ENCODE data around the gene RCL1. TPM values are rescaled to one million over a fixed set of nuclear protein-coding genes. Genes with fewer than 3 reads are reported as not detected.

The RCL1 gene
- polyA plus RNA-seq, 2 of the 4 experiments (the other 2 are of a cell fraction), result 25.5 to 27.5 TPM

DNA sequence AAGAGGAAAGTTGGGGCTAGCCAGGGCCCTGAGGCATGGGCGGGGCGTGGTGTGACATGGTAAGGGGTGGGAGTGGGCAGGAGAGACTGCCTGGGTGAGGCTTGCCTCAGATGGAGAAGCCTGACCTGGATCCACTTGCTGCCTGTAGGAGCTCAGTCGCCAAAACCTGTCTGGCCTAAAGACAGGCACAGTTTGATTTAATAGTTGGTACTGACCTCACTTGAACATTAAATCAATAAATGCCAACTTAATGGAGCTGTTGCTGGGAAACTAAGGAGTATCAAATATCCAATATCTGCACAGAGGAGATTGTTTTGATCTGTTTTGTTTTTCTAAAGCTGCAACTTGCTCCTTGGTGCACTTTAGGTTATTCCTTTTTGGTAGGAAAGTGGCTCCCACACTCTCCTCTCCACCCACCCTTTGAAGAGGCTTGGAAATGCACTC, 86.4 kb downstream of the RCL1 start (continued):
- no peak for TF ChIP-seq KDM1A (IDR thresholded peaks at IDR 0.05; ENCODE audit: low read depth)
- TF ChIP-seq GATA3 (IDR thresholded peaks at IDR 0.05; ENCODE audit: borderline replicate concordance), result no peak
- TF ChIP-seq, protein P1, sequence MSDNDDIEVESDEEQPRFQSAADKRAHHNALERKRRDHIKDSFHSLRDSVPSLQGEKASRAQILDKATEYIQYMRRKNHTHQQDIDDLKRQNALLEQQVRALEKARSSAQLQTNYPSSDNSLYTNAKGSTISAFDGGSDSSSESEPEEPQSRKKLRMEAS (IDR thresholded peaks at IDR 0.05), result no peak
- no peak for TF ChIP-seq RNF2 (IDR thresholded peaks at IDR 0.05; ENCODE audit: borderline replicate concordance, low read depth)

DNA sequence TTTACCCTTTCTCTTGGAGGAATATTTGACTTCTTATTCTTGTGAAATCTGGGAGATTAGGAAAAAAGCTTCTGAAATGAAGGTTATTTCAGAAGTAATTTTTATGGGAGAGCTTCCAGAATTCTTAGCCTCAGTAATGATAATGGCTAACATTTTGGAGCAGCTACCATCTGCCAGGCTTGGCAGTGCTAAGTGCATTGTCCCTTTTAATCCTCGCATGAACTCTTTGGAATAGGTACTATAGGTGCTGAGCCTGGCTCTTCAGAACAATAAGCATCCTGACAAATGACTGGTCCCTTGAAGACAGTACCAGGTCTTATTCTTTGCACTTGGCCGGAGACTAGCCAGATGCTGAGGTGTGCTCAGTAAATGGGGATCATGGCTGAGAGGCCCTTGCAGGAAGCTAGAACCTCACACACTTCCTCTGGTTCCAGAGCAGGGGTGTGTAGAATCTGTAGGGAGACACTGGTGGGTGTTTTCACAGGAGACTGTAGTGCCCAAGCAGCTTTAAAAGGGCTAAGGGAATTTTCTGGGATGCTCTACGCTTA, 90.7 kb downstream of the RCL1 start:
- Histone ChIP-seq H3K4me1 (no peaks in the 10 kb centered on the region), H3K27ac (no peak overlapping the region), H3K4me2 (no peak overlapping the region), H3K4me3 (no peak overlapping the region), H3K9me3 (no peaks in the 10 kb centered on the region)
- ChIA-PET POLR2A (no interaction called here), CTCF (interaction anchor here (1.1 to 2.8 kb wide), 4 partner anchors 11 to 124 kb away, joined by 3 to 9 read pairs (median 4); no protein-coding TSS in a partner anchor)
- no peak for FAIRE-seq
- TF ChIP-seq HDAC2 (IDR thresholded peaks at IDR 0.05) (no peak), KDM1A (IDR thresholded peaks at IDR 0.05; ENCODE audit: low read depth) (no peak), CEBPB (IDR thresholded peaks at IDR 0.05) (no peak), HEYL (CRISPR knock-in tag; IDR thresholded peaks at IDR 0.05) (no peak)
- no peak for DNase-seq (ENCODE audit: low read depth in 1 of 2, low spot score in 1 of 2)
- WGBS (ENCODE audit: missing lambda C conversion rate), result 92% methylated on average over 3 of the region's 3 CpGs
- no peak for ATAC-seq

DNA sequence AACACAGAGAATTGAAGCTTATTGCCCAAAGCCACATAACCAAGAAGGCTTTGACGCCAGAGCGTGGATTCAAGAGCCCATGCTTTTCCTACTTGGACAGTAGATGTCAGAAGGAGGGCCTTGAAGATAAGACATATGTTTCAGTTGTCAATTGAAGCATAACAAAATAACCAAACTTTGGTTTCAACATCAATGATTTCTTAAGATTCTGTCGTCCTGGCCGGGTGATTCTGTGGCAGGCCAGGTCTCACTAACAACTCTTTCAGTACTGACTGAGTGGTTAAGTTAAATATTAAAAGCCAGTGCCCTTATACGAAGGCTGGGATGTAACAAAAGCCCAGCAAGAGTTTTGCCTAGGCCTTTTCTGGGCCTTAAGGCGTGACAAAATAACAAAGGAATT, 94.0 kb downstream of the RCL1 start:
- Histone ChIP-seq H3K27ac (no peak overlapping the region), H3K4me3 (no peak overlapping the region), H3K9me3 (no peaks in the 10 kb centered on the region), H3K4me1 (no peaks in the 10 kb centered on the region), H3K4me2 (no peak overlapping the region)
- ATAC-seq, result no peak
- WGBS (ENCODE audit: missing lambda C conversion rate), result 74% methylated on average over 6 of the region's 6 CpGs
- CTCF ChIA-PET, result interaction anchor here (1.4 kb wide), 1 partner anchor 125 kb away, joined by 4 read pairs; no protein-coding TSS in a partner anchor
- FAIRE-seq, result no peak
- TF ChIP-seq, protein P2, sequence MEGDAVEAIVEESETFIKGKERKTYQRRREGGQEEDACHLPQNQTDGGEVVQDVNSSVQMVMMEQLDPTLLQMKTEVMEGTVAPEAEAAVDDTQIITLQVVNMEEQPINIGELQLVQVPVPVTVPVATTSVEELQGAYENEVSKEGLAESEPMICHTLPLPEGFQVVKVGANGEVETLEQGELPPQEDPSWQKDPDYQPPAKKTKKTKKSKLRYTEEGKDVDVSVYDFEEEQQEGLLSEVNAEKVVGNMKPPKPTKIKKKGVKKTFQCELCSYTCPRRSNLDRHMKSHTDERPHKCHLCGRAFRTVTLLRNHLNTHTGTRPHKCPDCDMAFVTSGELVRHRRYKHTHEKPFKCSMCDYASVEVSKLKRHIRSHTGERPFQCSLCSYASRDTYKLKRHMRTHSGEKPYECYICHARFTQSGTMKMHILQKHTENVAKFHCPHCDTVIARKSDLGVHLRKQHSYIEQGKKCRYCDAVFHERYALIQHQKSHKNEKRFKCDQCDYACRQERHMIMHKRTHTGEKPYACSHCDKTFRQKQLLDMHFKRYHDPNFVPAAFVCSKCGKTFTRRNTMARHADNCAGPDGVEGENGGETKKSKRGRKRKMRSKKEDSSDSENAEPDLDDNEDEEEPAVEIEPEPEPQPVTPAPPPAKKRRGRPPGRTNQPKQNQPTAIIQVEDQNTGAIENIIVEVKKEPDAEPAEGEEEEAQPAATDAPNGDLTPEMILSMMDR (IDR thresholded peaks at IDR 0.05), result no peak
- TF ChIP-seq PHF8 (IDR thresholded peaks at IDR 0.05; ENCODE audit: borderline replicate concordance, low read depth) (no peak), EP300 (IDR thresholded peaks at IDR 0.05) (no peak), JUN (IDR thresholded peaks at IDR 0.05) (no peak)
- no peak for DNase-seq (ENCODE audit: low read depth in 1 of 2, low spot score in 1 of 2)
- POLR2A ChIA-PET, result no interaction called here

DNA sequence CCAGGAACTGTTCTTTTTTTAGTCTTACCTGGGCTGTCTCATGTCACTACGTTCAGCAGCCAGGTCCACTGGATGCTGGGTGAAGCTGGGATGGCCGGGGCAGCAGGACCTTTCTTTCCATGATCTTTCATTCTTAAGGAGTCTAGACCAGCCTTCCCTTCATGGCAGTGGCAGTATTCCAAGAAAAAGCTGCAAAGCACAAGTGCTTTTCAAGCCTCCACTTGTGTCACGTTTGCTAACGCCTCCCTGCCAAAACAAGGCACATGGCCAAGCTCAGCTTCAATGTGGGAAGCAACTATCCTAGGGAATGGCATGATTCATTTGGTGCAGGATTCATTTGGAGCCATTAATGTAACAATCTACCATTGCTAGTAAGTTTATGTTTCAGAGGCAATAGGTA, 94.8 kb downstream of the RCL1 start:
- WGBS (ENCODE audit: missing lambda C conversion rate), result 74% methylated on average over 4 of the region's 4 CpGs
- no peak for ATAC-seq
- Histone ChIP-seq H3K4me3 (no peak overlapping the region), H3K4me1 (no peaks in the 10 kb centered on the region), H3K27ac (no peak overlapping the region), H3K4me2 (no peak overlapping the region), H3K9me3 (peaks cover 4% of the 10 kb centered on the region; the same call in 1 of the 3 replicates)
- ChIA-PET POLR2A (no interaction called here), CTCF (interaction anchor here (1.0 to 1.4 kb wide), 2 partner anchors 125 to 128 kb away, joined by 4 read pairs; no protein-coding TSS in a partner anchor)
- DNase-seq (ENCODE audit: low read depth in 1 of 2, low spot score in 1 of 2), result no peak
- TF ChIP-seq JUN (IDR thresholded peaks at IDR 0.05), result no peak
- TF ChIP-seq, protein P3, sequence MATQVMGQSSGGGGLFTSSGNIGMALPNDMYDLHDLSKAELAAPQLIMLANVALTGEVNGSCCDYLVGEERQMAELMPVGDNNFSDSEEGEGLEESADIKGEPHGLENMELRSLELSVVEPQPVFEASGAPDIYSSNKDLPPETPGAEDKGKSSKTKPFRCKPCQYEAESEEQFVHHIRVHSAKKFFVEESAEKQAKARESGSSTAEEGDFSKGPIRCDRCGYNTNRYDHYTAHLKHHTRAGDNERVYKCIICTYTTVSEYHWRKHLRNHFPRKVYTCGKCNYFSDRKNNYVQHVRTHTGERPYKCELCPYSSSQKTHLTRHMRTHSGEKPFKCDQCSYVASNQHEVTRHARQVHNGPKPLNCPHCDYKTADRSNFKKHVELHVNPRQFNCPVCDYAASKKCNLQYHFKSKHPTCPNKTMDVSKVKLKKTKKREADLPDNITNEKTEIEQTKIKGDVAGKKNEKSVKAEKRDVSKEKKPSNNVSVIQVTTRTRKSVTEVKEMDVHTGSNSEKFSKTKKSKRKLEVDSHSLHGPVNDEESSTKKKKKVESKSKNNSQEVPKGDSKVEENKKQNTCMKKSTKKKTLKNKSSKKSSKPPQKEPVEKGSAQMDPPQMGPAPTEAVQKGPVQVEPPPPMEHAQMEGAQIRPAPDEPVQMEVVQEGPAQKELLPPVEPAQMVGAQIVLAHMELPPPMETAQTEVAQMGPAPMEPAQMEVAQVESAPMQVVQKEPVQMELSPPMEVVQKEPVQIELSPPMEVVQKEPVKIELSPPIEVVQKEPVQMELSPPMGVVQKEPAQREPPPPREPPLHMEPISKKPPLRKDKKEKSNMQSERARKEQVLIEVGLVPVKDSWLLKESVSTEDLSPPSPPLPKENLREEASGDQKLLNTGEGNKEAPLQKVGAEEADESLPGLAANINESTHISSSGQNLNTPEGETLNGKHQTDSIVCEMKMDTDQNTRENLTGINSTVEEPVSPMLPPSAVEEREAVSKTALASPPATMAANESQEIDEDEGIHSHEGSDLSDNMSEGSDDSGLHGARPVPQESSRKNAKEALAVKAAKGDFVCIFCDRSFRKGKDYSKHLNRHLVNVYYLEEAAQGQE (IDR thresholded peaks at IDR 0.05), result no peak
- TF ChIP-seq, protein P4, sequence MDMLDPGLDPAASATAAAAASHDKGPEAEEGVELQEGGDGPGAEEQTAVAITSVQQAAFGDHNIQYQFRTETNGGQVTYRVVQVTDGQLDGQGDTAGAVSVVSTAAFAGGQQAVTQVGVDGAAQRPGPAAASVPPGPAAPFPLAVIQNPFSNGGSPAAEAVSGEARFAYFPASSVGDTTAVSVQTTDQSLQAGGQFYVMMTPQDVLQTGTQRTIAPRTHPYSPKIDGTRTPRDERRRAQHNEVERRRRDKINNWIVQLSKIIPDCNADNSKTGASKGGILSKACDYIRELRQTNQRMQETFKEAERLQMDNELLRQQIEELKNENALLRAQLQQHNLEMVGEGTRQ (IDR thresholded peaks at IDR 0.05), result no peak
- no peak for TF ChIP-seq EP300 (IDR thresholded peaks at IDR 0.05)
- TF ChIP-seq, protein P5, sequence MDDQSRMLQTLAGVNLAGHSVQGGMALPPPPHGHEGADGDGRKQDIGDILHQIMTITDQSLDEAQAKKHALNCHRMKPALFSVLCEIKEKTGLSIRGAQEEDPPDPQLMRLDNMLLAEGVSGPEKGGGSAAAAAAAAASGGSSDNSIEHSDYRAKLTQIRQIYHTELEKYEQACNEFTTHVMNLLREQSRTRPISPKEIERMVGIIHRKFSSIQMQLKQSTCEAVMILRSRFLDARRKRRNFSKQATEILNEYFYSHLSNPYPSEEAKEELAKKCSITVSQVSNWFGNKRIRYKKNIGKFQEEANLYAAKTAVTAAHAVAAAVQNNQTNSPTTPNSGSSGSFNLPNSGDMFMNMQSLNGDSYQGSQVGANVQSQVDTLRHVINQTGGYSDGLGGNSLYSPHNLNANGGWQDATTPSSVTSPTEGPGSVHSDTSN (IDR thresholded peaks at IDR 0.05), result no peak
- TF ChIP-seq NFE2L2 (conservative IDR thresholded peaks at IDR 0.05; ENCODE audit: low read length), result no peak
- no peak for TF ChIP-seq HOXB5 (CRISPR knock-in tag; IDR thresholded peaks at IDR 0.05)
- TF ChIP-seq, protein P6, sequence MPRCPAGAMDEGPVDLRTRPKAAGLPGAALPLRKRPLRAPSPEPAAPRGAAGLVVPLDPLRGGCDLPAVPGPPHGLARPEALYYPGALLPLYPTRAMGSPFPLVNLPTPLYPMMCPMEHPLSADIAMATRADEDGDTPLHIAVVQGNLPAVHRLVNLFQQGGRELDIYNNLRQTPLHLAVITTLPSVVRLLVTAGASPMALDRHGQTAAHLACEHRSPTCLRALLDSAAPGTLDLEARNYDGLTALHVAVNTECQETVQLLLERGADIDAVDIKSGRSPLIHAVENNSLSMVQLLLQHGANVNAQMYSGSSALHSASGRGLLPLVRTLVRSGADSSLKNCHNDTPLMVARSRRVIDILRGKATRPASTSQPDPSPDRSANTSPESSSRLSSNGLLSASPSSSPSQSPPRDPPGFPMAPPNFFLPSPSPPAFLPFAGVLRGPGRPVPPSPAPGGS (IDR thresholded peaks at IDR 0.05), result no peak
- no peak for TF ChIP-seq MAZ (IDR thresholded peaks at IDR 0.05; ENCODE audit: borderline replicate concordance, low read depth, low read length)
- TF ChIP-seq RARB (CRISPR knock-in tag; IDR thresholded peaks at IDR 0.05), result no peak
- TF ChIP-seq CBX2 (IDR thresholded peaks at IDR 0.05; ENCODE audit: borderline replicate concordance, low read depth), result no peak
- TF ChIP-seq TP53 (CRISPR knock-in tag; IDR thresholded peaks at IDR 0.05), result no peak
- FAIRE-seq, result no peak
